Loucy (cell line): ENCODE data around the gene COPS2.

Source experiments
- H2AFZ ChIP-seq: fragments of 200-600 bp; sonication (generic); 2 replicates; pipeline ENCODE4 v1.6.0; 2016; ENCODE audit warnings: antibody characterized with exemption, mild to moderate bottlenecking, low read length, moderate library complexity
- H3F3A ChIP-seq: fragments of 200-600 bp; 2 replicates; pipeline ENCODE4 v1.6.0; 2016; ENCODE audit warnings: antibody characterized with exemption, low read depth, mild to moderate bottlenecking
- H3K27me3 ChIP-seq: fragments of 200-600 bp; sonication (generic); 2 replicates; pipeline ENCODE4 v1.6.1; 2014; ENCODE audit warnings: low read length, mild to moderate bottlenecking; ENCODE audit not compliant: insufficient read depth, poor library complexity, severe bottlenecking
- H3K36me3 ChIP-seq: fragments of 200-600 bp; sonication (generic); 2 replicates; pipeline ENCODE4 v1.6.1; 2016; ENCODE audit warnings: low read length; ENCODE audit not compliant: insufficient read depth
- H3K4me1 ChIP-seq: fragments of 200-600 bp; sonication (generic); 2 replicates; pipeline ENCODE4 v1.5.1; 2014; ENCODE audit warnings: low read length, mild to moderate bottlenecking; ENCODE audit not compliant: insufficient read depth, poor library complexity, severe bottlenecking
- H3K4me2 ChIP-seq: fragments of 200-600 bp; sonication (generic); 2 replicates; pipeline ENCODE4 v1.6.0; 2014; ENCODE audit warnings: antibody characterized with exemption, low read length, low read depth, mild to moderate bottlenecking; ENCODE audit not compliant: poor library complexity, severe bottlenecking
- H3K4me3 ChIP-seq: fragments of 200-600 bp; sonication (generic); 2 replicates; pipeline ENCODE4 v1.5.1; 2014; ENCODE audit warnings: low read length, mild to moderate bottlenecking, mixed read lengths; ENCODE audit not compliant: poor library complexity, severe bottlenecking
- H3K79me2 ChIP-seq: fragments of 200-600 bp; sonication (generic); 2 replicates; pipeline ENCODE4 v1.6.1; 2014; ENCODE audit warnings: low read length; ENCODE audit not compliant: insufficient read depth
- H3K9ac ChIP-seq: fragments of 200-600 bp; sonication (generic); 2 replicates; pipeline ENCODE4 v1.6.0; 2014; ENCODE audit warnings: mild to moderate bottlenecking, low read depth, low read length, moderate library complexity; ENCODE audit not compliant: poor library complexity, severe bottlenecking
- H3K9me2 ChIP-seq: fragments of 200-600 bp; sonication (generic); replicated peaks from 2 replicates; pipeline ENCODE4 v1.6.1; 2016; ENCODE audit warnings: low read depth, low read length, mixed read lengths
- H3K9me3 ChIP-seq: fragments of 200-600 bp; sonication (generic); 2 replicates; pipeline ENCODE4 v1.6.1; 2014; ENCODE audit warnings: mild to moderate bottlenecking, antibody characterized with exemption, low read length, low read depth; ENCODE audit not compliant: insufficient read depth
- H4K20me1 ChIP-seq: fragments of 200-600 bp; sonication (generic); 2 replicates; pipeline ENCODE4 v1.6.0; 2014; ENCODE audit warnings: antibody characterized with exemption, low read length, mild to moderate bottlenecking; ENCODE audit not compliant: insufficient read depth, poor library complexity, severe bottlenecking
- CTCF ChIP-seq: fragments of 200-600 bp; sonication (generic); conservative IDR thresholded peaks from 2 replicates; pipeline ENCODE4 v1.5.1; 2014; ENCODE audit warnings: mild to moderate bottlenecking, antibody characterized with exemption, low read length
- EZH2phosphoT487 ChIP-seq: fragments of 200-600 bp; IDR thresholded peaks from 2 replicates; pipeline ENCODE4 v1.6.1; 2018; ENCODE audit warnings: antibody characterized with exemption, mild to moderate bottlenecking, moderate library complexity, borderline replicate concordance

Gene COPS2

DNA sequence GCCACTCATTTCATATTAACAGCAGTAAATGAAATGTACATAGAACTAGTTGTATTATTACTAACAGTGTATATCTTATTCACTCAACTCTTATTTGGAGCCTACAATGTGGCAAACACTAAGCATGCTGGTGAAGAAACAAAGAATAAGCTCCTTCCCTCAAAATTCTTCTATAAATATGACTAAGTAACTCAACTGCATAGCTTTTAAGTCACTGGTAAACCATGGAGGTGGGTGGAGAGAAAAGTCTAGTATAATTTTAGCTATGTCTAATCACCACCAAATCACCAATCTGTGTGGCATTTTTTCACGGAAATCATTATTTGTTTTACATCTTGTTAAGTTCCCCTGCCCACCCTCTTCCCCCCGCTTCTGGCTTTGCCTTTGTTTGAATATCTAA is 17.5 kb downstream of the COPS2 start:
- TF ChIP-seq EZH2phosphoT487 (no peak), CTCF (no peak)
- no peaks in the 10 kb centered on the region for H3K9me2 ChIP-seq
- H3K9me3 ChIP-seq = no peaks in the 10 kb centered on the region
- no peaks in the 10 kb centered on the region for H3F3A ChIP-seq
- no peaks in the 10 kb centered on the region for H3K27me3 ChIP-seq
- H3K9ac ChIP-seq = no peak overlapping the region
- no peak overlapping the region for H2AFZ ChIP-seq
- peaks cover 94% of the 10 kb centered on the region for H3K36me3 ChIP-seq
- peaks cover 4% of the 10 kb centered on the region for H3K4me1 ChIP-seq
- peaks cover 9% of the 10 kb centered on the region for H4K20me1 ChIP-seq
- H3K79me2 ChIP-seq = peaks cover 9% of the 10 kb centered on the region
- no peak overlapping the region for H3K4me2 ChIP-seq
- H3K4me3 ChIP-seq = no peak overlapping the region

DNA sequence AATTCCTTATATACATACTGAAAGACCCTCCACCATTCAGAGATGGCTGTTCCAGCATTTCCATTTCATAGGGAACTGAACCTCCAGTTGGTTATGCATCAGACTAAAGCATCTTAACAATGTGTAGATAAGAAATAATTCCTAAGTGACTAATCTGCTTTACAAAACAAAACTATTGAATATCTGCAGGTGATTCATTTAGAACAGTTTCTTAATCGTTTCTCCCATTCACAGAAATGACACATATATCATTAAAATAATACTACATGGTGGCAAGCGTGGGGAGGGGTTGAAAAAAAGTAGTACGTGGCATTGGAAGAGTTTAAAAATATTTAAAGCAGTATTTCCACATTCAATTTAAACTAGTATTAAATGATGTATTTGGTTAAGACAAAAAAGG is 19.5 kb downstream of the COPS2 start:
- H3K79me2 ChIP-seq = peaks cover 6% of the 10 kb centered on the region
- H2AFZ ChIP-seq = no peak overlapping the region
- TF ChIP-seq EZH2phosphoT487 = no peak
- TF ChIP-seq CTCF = no peak
- peaks cover 7% of the 10 kb centered on the region for H4K20me1 ChIP-seq
- no peaks in the 10 kb centered on the region for H3K9me3 ChIP-seq
- peaks cover 93% of the 10 kb centered on the region for H3K36me3 ChIP-seq
- H3K4me1 ChIP-seq = peaks cover 4% of the 10 kb centered on the region
- no peaks in the 10 kb centered on the region for H3F3A ChIP-seq
- no peak overlapping the region for H3K4me2 ChIP-seq
- no peak overlapping the region for H3K9ac ChIP-seq
- H3K9me2 ChIP-seq = no peaks in the 10 kb centered on the region
- H3K27me3 ChIP-seq = no peaks in the 10 kb centered on the region
- no peak overlapping the region for H3K4me3 ChIP-seq

DNA sequence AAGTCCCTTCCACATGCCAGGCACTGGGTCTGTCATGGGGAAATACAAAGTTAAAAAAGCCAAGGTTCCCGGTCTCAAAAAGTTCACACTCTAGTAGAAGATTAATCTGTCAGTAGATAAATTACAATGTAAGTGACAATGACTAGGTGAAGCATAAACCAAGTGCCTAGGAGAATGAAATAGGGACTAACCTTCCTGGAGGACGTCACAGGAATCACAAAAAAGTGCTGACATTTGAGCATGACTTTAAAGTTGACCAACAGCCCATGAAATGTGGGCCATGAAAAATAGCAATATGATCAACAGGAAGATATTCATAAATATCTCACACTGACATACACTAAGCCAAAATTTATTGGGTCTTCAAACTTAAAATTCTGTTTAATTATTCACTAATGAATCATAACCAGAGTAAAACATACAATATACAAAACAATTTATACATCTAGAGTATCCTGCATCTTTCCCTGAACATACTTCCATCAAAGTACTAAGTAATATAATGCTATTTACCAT is 20.0 kb downstream of the COPS2 start:
- TF ChIP-seq EZH2phosphoT487 (no peak), CTCF (no peak)
- Histone ChIP-seq H4K20me1 (peaks cover 4% of the 10 kb centered on the region), H3K4me1 (peaks cover 4% of the 10 kb centered on the region), H3F3A (no peaks in the 10 kb centered on the region), H3K4me3 (no peak overlapping the region), H3K9me3 (no peaks in the 10 kb centered on the region), H3K27me3 (no peaks in the 10 kb centered on the region), H3K9me2 (no peaks in the 10 kb centered on the region), H2AFZ (no peak overlapping the region), H3K79me2 (peaks cover under 1% of the 10 kb centered on the region), H3K9ac (no peak overlapping the region), H3K4me2 (no peak overlapping the region), H3K36me3 (peaks cover 93% of the 10 kb centered on the region)
